ENCODE results near the gene FIGNL2.

GRCh38 chr12:51779876-51780275 is 68.6 kb downstream of the FIGNL2 start:
- TF ChIP-seq CTCF (IDR thresholded peaks at IDR 0.05) (no peak), POLR2A (IDR thresholded peaks at IDR 0.05) (no peak)

Data from vagina (tissue), 2 donors.